T-helper 17 cell (primary cell): ENCODE data around the gene MADCAM1. TPM values are rescaled to one million over a fixed set of nuclear protein-coding genes. Genes with fewer than 3 reads are reported as not detected.
"Not testable (repeated sequence)": the region's sequence is repeated elsewhere in the genome, so short reads cannot be mapped to it uniquely, and the experiment has no call there.

Experiments used
- ATAC-seq: fragments of 150-1000 bp; cut with Tn5 transposase; 2 replicates; pipeline ENCODE4 v1.10.0; 2021; ENCODE audit warnings: mild to moderate bottlenecking, moderate library complexity
- DNase-seq, 3 donors: peaks; one replicate each; pipeline versions ENCODE4 v3.0.0 to v3.0.0-alpha.2; 2020 to 2021
- H3K9me3 ChIP-seq: one replicate; pipeline ENCODE4 v1.7.0; 2013; ENCODE audit warnings: low read length, mild to moderate bottlenecking; ENCODE audit not compliant: control insufficient read depth, poor library complexity, severe bottlenecking
- H3K27ac Mint-ChIP-seq: one replicate; pipeline ENCODE4 v1.8.0; 2022; ENCODE audit warnings: mild to moderate bottlenecking, moderate library complexity, mixed read lengths
- H3K27me3 Mint-ChIP-seq: one replicate; pipeline ENCODE4 v1.8.0; 2022; ENCODE audit warnings: mixed read lengths
- H3K36me3 Mint-ChIP-seq: one replicate; pipeline ENCODE4 v1.8.0; 2022; ENCODE audit warnings: low read depth, mixed read lengths
- H3K4me1 Mint-ChIP-seq: one replicate; pipeline ENCODE4 v1.8.0; 2022; ENCODE audit warnings: mild to moderate bottlenecking, mixed read lengths
- H3K4me3 Mint-ChIP-seq: one replicate; pipeline ENCODE4 v1.8.0; 2022; ENCODE audit warnings: mild to moderate bottlenecking, moderate library complexity, mixed read lengths
- total RNA-seq, 4 donors: library from RNA in 2 of 4; stranded (reverse) in 2 of 4; gene quantifications; one replicate each; pipeline ENCODE4 v1.2.3 and lab custom pipeline; 2022 to 2026

The MADCAM1 gene
- total RNA-seq, 2 donors from 2014 or later = 0.15 to 0.31 TPM

DNA sequence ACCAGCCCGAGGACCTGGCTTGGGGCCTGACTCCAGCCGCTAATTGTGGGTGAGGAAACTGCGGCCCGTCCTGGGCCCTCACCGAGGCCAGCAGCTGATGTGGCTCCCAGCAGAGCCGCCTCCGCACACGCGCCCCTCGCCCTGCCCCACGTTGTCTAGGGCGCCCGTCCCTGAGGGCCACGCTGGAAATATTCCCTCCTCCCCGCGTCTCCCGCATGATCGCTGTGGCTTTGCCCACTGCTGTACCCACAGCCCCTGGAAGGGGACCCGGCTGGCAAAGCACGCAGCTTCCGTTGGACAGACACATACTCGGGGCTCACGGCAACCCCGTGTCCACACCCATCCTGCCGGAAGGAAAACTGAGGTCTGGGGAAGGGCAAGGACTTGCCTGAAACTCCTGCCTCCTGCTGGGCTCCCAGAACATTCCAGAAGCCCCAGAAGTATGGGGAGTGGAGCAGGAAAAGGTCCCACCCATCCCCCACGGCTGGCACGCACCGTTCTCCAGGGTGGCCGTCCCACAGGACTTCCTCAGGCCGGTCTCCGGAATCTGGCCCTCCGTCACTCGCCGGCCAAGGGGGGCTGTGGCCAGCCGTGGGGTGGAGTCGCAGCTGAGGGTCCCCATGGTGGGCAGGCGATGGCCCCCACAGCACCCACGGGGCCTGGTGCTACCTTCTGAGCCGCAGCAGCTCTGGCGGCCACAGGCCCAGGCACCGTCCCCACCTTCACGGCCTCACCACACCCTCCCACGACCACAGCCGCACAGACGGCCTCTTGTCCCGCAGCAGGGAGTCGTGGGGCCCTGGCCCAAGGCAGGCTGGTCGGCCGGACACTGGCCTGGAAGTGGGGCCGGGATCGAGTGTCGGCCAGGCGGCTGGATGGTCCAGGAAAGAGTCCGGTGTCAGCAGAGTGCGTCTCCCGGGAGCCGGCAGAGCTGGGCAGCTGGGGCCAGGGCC lies 21.9 kb upstream of the MADCAM1 start:
- Mint-ChIP-seq H3K4me1 (peaks cover 2% of the 10 kb centered on the region), H3K4me3 (no peak overlapping the region), H3K27ac (no peak overlapping the region), H3K27me3 (peaks cover 4% of the 10 kb centered on the region), H3K36me3 (no peaks in the 10 kb centered on the region)
- no peaks in the 10 kb centered on the region for H3K9me3 ChIP-seq
- DNase-seq (no peak), ATAC-seq (no peak)

DNA sequence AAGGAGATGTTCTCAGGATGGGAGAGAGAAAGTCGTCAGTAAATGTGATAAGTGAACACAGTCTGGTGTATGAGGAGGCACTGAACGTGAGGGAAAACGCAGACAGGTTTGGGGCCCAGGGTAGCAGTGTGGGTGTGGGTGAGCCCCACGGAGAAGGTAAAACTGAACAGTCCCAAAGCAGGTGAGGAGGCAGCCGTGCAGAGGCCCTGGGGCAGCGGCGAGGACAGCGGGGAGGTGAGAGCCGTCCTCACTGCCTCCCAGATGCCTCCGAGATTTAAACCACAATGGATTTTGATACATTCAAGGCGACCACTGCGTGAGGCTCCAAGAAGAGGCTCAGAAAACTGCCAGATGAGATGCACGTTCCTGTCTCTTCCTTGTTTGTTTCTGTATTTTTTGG lies 20.9 kb upstream of the MADCAM1 start:
- peaks cover 4% of the 10 kb centered on the region for H3K27me3 Mint-ChIP-seq
- ATAC-seq (no peak), DNase-seq (no peak)
- H3K9me3 ChIP-seq = no peaks in the 10 kb centered on the region
- no peak overlapping the region for H3K4me3 Mint-ChIP-seq
- H3K36me3 Mint-ChIP-seq = no peaks in the 10 kb centered on the region
- H3K27ac Mint-ChIP-seq = no peak overlapping the region
- H3K4me1 Mint-ChIP-seq = peaks cover 2% of the 10 kb centered on the region

DNA sequence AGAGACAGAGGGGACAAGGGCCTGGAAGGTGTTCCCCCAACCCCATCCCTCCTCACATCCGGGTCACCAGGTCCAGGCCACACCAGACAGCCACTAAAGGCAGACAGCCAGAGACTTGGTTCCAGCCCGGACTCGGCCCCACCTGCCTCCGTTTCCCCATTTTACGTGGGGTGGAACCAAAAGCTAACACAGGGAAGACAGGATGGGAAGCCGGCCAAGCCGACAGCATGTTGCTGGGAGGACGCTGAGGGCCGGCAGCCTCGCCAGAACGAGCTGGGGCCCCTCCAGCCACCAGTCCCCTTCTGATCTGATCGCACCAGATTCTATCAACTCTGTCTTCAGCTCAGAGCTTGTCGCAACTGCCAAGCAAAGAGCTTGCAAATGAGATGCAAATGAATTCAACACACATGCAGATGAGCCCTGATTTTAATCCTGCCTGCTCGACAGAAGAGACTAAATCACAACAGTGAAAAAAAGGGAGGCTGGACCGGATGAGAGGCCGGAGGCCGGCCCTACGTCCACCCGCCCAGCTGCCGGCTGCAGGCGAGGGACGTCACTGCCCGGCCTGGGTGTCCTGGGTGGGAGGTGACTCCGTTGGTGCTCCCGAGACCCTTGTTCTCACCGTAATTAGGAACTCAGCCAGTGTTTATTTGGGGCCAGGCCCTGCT lies 17.9 kb upstream of the MADCAM1 start:
- no peaks in the 10 kb centered on the region for H3K9me3 ChIP-seq
- DNase-seq = no peak
- no peak overlapping the region for H3K27ac Mint-ChIP-seq
- H3K27me3 Mint-ChIP-seq = no peaks in the 10 kb centered on the region
- H3K4me3 Mint-ChIP-seq = no peak overlapping the region
- no peak for ATAC-seq
- H3K4me1 Mint-ChIP-seq = peaks cover 2% of the 10 kb centered on the region
- peaks cover 2% of the 10 kb centered on the region for H3K36me3 Mint-ChIP-seq

DNA sequence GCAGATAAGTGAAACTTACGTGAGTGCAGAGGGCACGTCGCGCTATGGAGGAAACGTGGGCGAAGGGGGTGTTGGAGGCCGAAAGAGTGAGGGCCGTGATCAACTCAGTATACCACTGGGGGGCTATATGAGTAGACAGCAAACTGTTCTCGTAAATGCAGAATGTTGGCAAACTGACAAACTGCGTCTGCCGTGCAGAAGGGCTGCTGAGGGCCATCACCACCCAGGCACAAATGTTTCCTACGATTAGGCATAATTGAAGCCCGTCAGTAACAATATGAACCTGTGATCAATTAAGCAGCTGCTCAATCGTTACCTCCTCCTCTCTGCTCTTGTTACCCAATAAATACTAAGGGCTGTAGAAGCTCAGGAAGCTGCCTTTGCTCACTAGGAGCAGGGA lies 17.3 kb upstream of the MADCAM1 start:
- no peaks in the 10 kb centered on the region for H3K27me3 Mint-ChIP-seq
- no peak overlapping the region for H3K27ac Mint-ChIP-seq
- peaks cover 2% of the 10 kb centered on the region for H3K36me3 Mint-ChIP-seq
- H3K4me3 Mint-ChIP-seq = no peak overlapping the region
- no peak for DNase-seq
- no peak for ATAC-seq
- H3K9me3 ChIP-seq = no peaks in the 10 kb centered on the region
- peaks cover 2% of the 10 kb centered on the region for H3K4me1 Mint-ChIP-seq

DNA sequence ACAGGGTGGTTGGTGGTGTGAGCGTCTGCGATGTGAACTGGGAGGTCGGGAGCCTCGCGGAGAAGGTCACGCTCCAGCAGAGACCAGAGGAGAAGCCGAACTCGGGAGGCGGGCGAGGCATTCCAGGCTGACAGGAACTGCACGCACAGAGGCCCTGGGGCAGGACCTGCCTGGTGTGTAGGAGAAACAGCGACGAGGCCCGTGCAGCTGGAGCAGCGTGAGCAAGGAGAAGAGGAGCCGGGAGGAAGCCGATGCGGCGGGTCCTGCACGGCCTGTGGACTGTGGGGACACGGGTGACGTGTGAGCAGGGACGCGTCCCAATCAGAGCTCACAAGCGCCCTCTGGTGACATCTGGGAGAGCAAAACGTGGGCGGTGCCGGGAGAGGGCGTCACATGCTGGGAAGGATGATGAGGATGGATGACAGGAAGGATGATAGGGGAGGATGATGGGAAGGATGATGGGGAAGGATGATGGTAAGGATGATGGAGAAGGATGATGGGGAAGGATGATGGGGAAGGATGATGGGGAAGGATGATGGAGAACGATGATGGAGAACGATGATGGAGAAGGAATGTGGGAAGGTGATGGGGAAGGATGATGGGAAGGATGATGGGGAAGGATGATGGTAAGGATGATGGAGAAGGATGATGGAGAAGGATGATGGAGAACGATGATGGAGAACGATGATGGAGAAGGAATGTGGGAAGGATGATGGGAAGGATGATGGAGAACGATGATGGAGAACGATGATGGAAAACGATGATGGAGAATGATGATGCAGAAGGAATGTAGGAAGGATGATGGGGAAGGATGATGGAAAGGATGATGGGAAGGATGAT lies 16.1 kb upstream of the MADCAM1 start:
- peak; percentile 44 for ATAC-seq
- peaks cover 2% of the 10 kb centered on the region for H3K4me1 Mint-ChIP-seq
- DNase-seq = peak in 1 of 3 donors; percentile 23
- H3K4me3 Mint-ChIP-seq = peak overlapping the region; percentile 19
- H3K36me3 Mint-ChIP-seq = peaks cover 2% of the 10 kb centered on the region
- no peaks in the 10 kb centered on the region for H3K9me3 ChIP-seq
- H3K27me3 Mint-ChIP-seq = peaks cover 5% of the 10 kb centered on the region
- H3K27ac Mint-ChIP-seq = peak overlapping the region; percentile 4

DNA sequence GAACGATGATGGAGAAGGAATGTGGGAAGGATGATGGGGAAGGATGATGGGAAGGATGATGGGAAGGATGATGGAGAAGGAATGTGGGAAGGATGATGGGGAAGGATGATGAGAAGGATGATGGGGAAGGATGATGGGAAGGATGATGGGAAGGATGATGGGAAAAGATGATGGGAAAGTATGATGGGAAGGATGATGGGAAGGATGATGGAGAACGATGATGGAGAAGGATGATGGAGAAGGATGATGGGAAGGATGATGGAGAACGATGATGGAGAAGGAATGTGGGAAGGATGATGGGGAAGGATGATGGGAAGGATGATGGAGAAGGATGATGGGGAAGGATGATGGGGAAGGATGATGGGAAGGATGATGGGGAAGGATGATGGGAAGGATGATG lies 15.2 kb upstream of the MADCAM1 start:
- not testable (repeated sequence) for H3K27ac Mint-ChIP-seq, H3K36me3 Mint-ChIP-seq, ATAC-seq, H3K4me1 Mint-ChIP-seq, H3K9me3 ChIP-seq, H3K4me3 Mint-ChIP-seq, DNase-seq
- H3K27me3 Mint-ChIP-seq = peaks cover 12% of the 10 kb centered on the region

DNA sequence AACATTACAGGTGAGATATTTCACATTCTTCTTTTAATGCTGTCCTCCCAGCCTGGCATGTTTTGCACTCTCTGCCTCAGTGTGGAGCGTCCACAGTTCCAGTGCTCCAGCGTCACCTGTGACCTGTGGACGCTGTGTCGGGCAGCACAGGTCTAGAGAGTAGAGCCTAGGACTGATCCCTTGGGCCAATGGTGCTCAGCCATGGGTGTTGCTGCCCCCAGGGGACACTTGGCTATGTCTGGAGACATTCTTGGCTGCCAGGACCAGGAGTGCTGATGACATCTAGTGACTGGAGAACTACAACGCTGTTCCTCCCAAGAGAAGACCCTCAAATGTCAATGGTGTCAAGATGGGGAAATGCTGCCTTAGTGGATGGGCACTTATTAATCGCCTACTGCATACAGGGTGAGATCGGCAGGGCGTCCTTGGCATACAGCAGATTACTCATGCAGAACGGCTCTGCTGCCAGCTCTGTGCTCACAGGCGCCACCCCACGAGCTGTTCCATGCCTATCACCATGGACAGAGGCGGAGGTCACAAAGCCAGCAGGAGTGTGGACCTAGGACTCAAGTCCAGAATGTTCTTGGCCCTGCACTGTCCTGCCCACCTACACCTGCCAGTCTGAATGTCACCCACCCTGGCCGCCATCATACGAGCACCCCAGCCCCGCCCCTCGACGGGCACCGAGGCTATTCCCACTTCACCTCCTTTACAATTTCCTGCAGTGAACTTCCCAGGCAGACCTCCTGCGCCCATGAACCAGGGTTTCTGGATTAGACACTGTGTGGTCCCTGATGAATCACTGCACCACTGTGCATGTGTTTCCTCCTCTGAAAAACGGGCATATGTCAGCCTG lies 13.9 kb upstream of the MADCAM1 start:
- DNase-seq (no peak), ATAC-seq (no peak)
- H3K4me3 Mint-ChIP-seq = no peak overlapping the region
- H3K27ac Mint-ChIP-seq = peak overlapping the region; percentile 0
- no peaks in the 10 kb centered on the region for H3K4me1 Mint-ChIP-seq
- H3K9me3 ChIP-seq = no peaks in the 10 kb centered on the region
- H3K27me3 Mint-ChIP-seq = peaks cover 12% of the 10 kb centered on the region
- peaks cover 2% of the 10 kb centered on the region for H3K36me3 Mint-ChIP-seq

DNA sequence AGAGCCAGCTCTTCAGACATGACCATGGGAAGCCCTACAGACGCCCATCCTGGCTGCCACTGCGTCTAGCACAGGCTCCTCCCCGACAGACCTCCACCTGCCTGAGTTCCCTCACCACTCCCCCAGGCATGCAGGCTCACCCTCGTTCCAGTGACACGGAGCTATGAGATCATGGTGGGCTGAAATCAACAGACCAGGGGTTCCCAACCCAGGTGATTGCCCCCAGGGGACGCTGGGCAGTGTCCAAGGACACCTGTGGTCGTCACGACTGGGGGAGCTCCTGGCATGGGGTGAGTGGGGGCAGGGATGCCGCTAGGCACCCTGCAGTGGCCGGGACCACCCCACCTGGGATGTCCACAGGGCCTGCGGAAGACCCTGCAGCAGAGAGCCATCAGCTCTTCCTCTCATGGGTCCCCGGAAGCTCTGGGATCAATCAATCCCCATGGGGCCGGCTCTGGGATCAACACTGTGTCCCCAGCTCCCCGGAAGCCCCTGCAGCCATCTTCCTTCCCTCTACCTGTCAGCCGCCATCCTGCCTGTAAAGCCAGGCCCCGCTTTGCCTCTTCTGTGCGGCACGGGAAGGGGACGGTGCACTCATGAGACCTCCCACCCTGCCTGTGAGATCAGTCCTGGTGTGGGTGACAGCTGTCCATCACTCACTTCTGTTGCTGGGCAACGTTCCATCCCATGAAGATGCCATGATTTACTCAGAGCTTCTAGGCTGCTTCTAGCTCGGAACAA lies 12.8 kb upstream of the MADCAM1 start:
- Mint-ChIP-seq H3K4me3 (no peak overlapping the region), H3K27ac (no peak overlapping the region), H3K27me3 (peaks cover 12% of the 10 kb centered on the region), H3K4me1 (no peaks in the 10 kb centered on the region), H3K36me3 (peaks cover 2% of the 10 kb centered on the region)
- no peaks in the 10 kb centered on the region for H3K9me3 ChIP-seq
- ATAC-seq (no peak), DNase-seq (no peak)

DNA sequence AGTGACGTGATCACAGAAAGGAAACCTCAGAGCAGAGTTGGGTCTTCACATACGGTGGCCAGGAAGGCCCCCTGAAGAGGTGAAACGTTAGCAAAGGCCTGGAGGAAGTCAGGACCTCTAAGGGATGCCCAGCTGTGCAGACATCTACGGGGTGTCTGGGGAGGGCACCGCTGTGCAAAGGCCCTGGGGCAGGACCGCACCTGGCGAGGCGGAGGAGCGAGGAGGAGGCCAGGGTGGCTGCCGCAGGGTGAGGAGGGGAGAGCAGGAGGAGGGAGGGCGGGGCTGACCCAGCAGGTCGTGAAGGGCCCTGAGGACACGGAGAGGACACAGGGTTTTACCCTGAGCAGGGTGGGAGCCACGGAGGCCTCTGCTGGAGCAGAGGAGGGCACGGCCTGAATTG lies 11.8 kb upstream of the MADCAM1 start:
- H3K4me1 Mint-ChIP-seq = no peaks in the 10 kb centered on the region
- ATAC-seq = no peak
- H3K27me3 Mint-ChIP-seq = peaks cover 12% of the 10 kb centered on the region
- no peaks in the 10 kb centered on the region for H3K9me3 ChIP-seq
- H3K36me3 Mint-ChIP-seq = peaks cover 2% of the 10 kb centered on the region
- DNase-seq = no peak
- no peak overlapping the region for H3K27ac Mint-ChIP-seq
- H3K4me3 Mint-ChIP-seq = no peak overlapping the region

DNA sequence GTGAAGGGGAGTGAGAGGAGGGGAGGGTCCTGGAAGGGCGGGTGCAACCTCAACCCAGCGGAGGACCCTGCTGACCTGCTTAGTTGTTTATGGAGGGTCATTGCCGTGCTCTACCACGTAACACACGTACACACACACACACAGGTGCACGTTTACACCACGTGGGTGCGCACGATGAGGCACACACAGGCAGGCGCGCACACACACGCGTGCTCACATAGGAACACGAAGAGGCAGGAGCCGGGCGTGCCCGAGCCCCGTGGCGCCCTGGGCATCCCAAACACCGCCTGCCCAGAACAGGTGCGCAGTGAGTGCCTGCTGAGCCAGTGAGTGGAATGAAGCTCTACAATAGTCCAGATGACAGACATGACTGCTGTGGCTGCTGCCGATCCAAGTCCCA lies 11.2 kb upstream of the MADCAM1 start:
- H3K27me3 Mint-ChIP-seq = peaks cover 12% of the 10 kb centered on the region
- H3K4me3 Mint-ChIP-seq = no peak overlapping the region
- H3K4me1 Mint-ChIP-seq = no peaks in the 10 kb centered on the region
- no peak for DNase-seq
- H3K27ac Mint-ChIP-seq = no peak overlapping the region
- H3K36me3 Mint-ChIP-seq = peaks cover 2% of the 10 kb centered on the region
- no peaks in the 10 kb centered on the region for H3K9me3 ChIP-seq
- no peak for ATAC-seq

DNA sequence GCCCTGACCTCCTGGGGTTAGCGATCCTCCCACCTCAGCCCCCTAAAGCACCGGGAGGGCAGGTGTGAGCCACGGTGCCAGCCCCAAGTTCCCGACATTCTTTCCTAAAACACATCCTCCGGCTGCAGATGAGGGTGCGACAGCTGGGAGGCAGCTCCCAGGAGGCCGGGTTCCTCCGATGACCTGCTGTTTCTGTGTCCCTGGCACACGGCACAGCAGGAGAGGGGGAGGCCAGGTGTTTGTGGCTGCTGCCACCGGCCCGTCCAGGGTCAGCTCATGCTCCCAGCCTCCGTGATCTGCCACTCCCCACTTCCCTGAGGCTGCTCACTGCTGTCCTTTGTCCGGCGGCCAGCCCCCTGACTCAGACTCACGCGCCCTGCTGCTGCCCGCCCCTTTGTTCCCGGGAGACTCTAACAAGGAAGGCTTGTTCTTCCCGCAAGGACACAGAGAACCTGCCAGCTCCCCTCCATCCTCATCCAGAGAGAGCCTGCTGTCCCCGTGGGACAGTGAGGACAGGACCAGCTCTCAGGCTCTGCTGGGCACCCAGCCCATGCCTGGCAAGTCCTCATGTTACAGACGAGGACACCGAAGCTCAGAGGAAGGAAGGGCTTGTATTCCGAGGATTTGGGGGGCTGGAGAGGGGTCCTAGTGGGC lies 10.6 kb upstream of the MADCAM1 start:
- Mint-ChIP-seq H3K4me3 (no peak overlapping the region), H3K4me1 (peaks cover 2% of the 10 kb centered on the region)
- no peak for ATAC-seq

More for the DNA sequence above, 10.6 kb upstream of the MADCAM1 start:
- H3K27ac Mint-ChIP-seq = no peak overlapping the region
- peaks cover 12% of the 10 kb centered on the region for H3K27me3 Mint-ChIP-seq
- H3K36me3 Mint-ChIP-seq = no peaks in the 10 kb centered on the region
- no peak for DNase-seq
- no peaks in the 10 kb centered on the region for H3K9me3 ChIP-seq
